ENCODE results near the gene RABGAP1L. TPM values are rescaled to one million over a fixed set of nuclear protein-coding genes. Genes with fewer than 3 reads are reported as not detected.

The RABGAP1L gene
- 20.7 and 22.2 TPM in 2 replicates for total RNA-seq
- polyA plus RNA-seq = 6.4 and 7.2 TPM in 2 replicates
- polyA plus RNA-seq (2011; cell fraction: cytosol; rRNA removed) = 10.3 and 12.1 TPM in 2 replicates
- polyA plus RNA-seq (2011; cell fraction: nucleus; rRNA removed) = 16.0 and 19.8 TPM in 2 replicates
- 11.9 and 12.9 TPM in 2 replicates for polyA plus RNA-seq (2012)
- 54.0 and 54.1 TPM in 2 replicates for polyA minus RNA-seq
- 10.2 TPM for polyA minus RNA-seq (2011; cell fraction: cytosol; rRNA and poly(A)+ RNA removed)
- polyA minus RNA-seq (2011; cell fraction: nucleus; rRNA and poly(A)+ RNA removed) = 71.6 and 112 TPM in 2 replicates
- Bru-seq, nascent RNA = percentile 66 among the genes with signal in this experiment
- BruChase-seq, experiment 1, labeled RNA remaining after a 6-hour chase = percentile 52 among the genes with signal in this experiment
- percentile 59 among the genes with signal in this experiment for BruChase-seq, experiment 2, labeled RNA remaining after a 2-hour chase
- long read RNA-seq, partial matches to known transcripts = 0 of 1 reads
- long read RNA-seq, other reads (novel, unspliced or antisense) = 1 of 1 reads

- Histone ChIP-seq H3K9me3 (replicated peaks; ENCODE audit: control insufficient read depth, insufficient read depth, low read length) (no peaks in the 10 kb centered on the region), H3K36me3 (ENCODE audit: control insufficient read depth in 2 of 2, extremely low read depth in 1 of 2, insufficient read depth in 2 of 2, low read length in 2 of 2) (no peaks in the 10 kb centered on the region), H2AFZ (ENCODE audit: low read depth, low read length) (peak within 1 kb of the TSS; percentile 81), H3K27me3 (ENCODE audit: control insufficient read depth in 2 of 2, insufficient read depth in 2 of 2, low read length in 2 of 2) (no peaks in the 10 kb centered on the region), H3K9me1 (replicated peaks; ENCODE audit: control insufficient read depth, extremely low read depth, insufficient read depth, low read length) (no peaks in the 10 kb centered on the region), H3K27ac (ENCODE audit: insufficient read depth, low read depth, low read length) (no peak within 1 kb of the TSS), H3K9ac (replicated peaks; ENCODE audit: extremely low read depth, insufficient read depth, low read length) (peak within 1 kb of the TSS; percentile 64), H3K4me2 (ENCODE audit: insufficient read depth, low read length) (peak within 1 kb of the TSS; percentile 79), H3K79me2 (ENCODE audit: control insufficient read depth, insufficient read depth, low read length) (peaks cover 2% of the 10 kb centered on the region), H3K4me3 (replicated peaks in 1 of 3; ENCODE audit: insufficient read depth in 1 of 3, low read depth in 1 of 3, low read length in 3 of 3) (peak within 1 kb of the TSS; percentile 77 to 91 (median 81)), H4K20me1 (replicated peaks; ENCODE audit: control insufficient read depth, extremely low read depth, insufficient read depth, low read length) (no peaks in the 10 kb centered on the region), H3K4me1 (ENCODE audit: control insufficient read depth, extremely low read depth, insufficient read depth, low read length) (peaks cover 8% of the 10 kb centered on the region)
- POLR2A ChIA-PET = no interaction called here
- TF ChIP-seq POLR2AphosphoS5 (IDR thresholded peaks at IDR 0.05; ENCODE audit: insufficient read depth, low read depth, low read length) (peak; percentile 51), CTCF (IDR thresholded peaks at IDR 0.05; ENCODE audit: extremely low read depth in 1 of 2, insufficient read depth in 1 of 2, low read depth in 1 of 2, low read length in 2 of 2) (no peak)
- peak; percentile 96 for DNase-seq (ENCODE audit: low read depth, low spot score)
- no TSS peak for BruUV-seq (replicated peaks)
- peak; percentile 98 for FAIRE-seq
- CTCF ChIA-PET = interaction anchor here (1.0 to 1.1 kb wide), 2 partner anchors 58 kb away, joined by 3 to 4 read pairs; no protein-coding TSS in a partner anchor
- dilution Hi-C loops (cut with MboI; ENCODE audit: extremely low pct_ligation_motif_present, low sequenced_read_pairs) (no loop called here), intact Hi-C loops (cut with micrococcal nuclease) (loop anchor here (1.0 to 10.0 kb wide), 5 partner anchors 58 to 445 kb away; partner anchors contain the start of genes CENPL, DARS2, KLHL20 and RC3H1)
Observed at GRCh38 chr1:174159252-174160108, at the start of gene RABGAP1L. TSS of gene RABGAP1L (plus strand) at chr1:174159520.

Measured in endothelial cell of umbilical vein (primary cell).